ENCODE results near the gene KRT6B. TPM values are rescaled to one million over a fixed set of nuclear protein-coding genes. Genes with fewer than 3 reads are reported as not detected.

The KRT6B gene
- total RNA-seq, 6 experiments from 2014 or later = 0.13 TPM; not detected in 5

GRCh38 chr12:52442600-52443061 is 9.3 kb downstream of the KRT6B start:
- H3K9me3 ChIP-seq = no peaks in the 10 kb centered on the region
- WGBS (ENCODE audit: insufficient coverage, low coverage, low lambda C conversion rate, missing lambda C conversion rate) = 19% methylated on average over 5 of the region's 6 CpGs
- H3K36me3 ChIP-seq = no peaks in the 10 kb centered on the region
- intact Hi-C loops (cut with DNase I) = no loop called here
- H3K27ac ChIP-seq = no peak overlapping the region
- TF ChIP-seq POLR2A (IDR thresholded peaks at IDR 0.05) = no peak
- TF ChIP-seq CTCF (IDR thresholded peaks at IDR 0.05) = no peak
- peak in 2 of 4 donors; percentile 53 to 84 for ATAC-seq
- DNase-seq = peak in 1 of 3 donors; percentile 40
- no peak overlapping the region for H3K4me3 ChIP-seq
- H3K4me1 ChIP-seq = no peaks in the 10 kb centered on the region
- no peaks in the 10 kb centered on the region for H3K27me3 ChIP-seq

GRCh38 chr12:52441320-52441911 is 10.5 kb downstream of the KRT6B start:
- 34% methylated on average over 9 of the region's 9 CpGs for WGBS (ENCODE audit: insufficient coverage, low coverage, low lambda C conversion rate, missing lambda C conversion rate)
- ATAC-seq = peak in 1 of 4 donors; percentile 29
- no peak overlapping the region for H3K27ac ChIP-seq

GRCh38 chr12:52440821-52441319 is 11.1 kb downstream of the KRT6B start:
- 75% methylated on average over 1 of the region's 5 CpGs for WGBS (ENCODE audit: insufficient coverage, low coverage, low lambda C conversion rate, missing lambda C conversion rate)
- Histone ChIP-seq H3K27ac (no peak overlapping the region), H3K27me3 (no peaks in the 10 kb centered on the region), H3K9me3 (no peaks in the 10 kb centered on the region), H3K36me3 (no peaks in the 10 kb centered on the region), H3K4me1 (no peaks in the 10 kb centered on the region), H3K4me3 (no peak overlapping the region)
- intact Hi-C loops (cut with DNase I) = no loop called here
- TF ChIP-seq CTCF (IDR thresholded peaks at IDR 0.05) = no peak
- TF ChIP-seq POLR2A (IDR thresholded peaks at IDR 0.05) = no peak
- DNase-seq (no peak), ATAC-seq (no peak)

More at GRCh38 chr12:52441320-52441911, 10.5 kb downstream of the KRT6B start:
- Histone ChIP-seq H3K9me3 (no peaks in the 10 kb centered on the region), H3K4me1 (no peaks in the 10 kb centered on the region), H3K27me3 (no peaks in the 10 kb centered on the region), H3K4me3 (no peak overlapping the region), H3K36me3 (no peaks in the 10 kb centered on the region)
- DNase-seq = no peak
- intact Hi-C loops (cut with DNase I) = no loop called here
- TF ChIP-seq POLR2A (IDR thresholded peaks at IDR 0.05) (no peak), CTCF (IDR thresholded peaks at IDR 0.05) (no peak)

- intact Hi-C loops (cut with DNase I) = no loop called here
- DNase-seq (no peak), ATAC-seq (no peak)
- H3K9me3 ChIP-seq = no peaks in the 10 kb centered on the region
- 80% methylated on average over 1 of the region's 2 CpGs for WGBS (ENCODE audit: insufficient coverage, low coverage, low lambda C conversion rate, missing lambda C conversion rate)
- H3K4me1 ChIP-seq = no peaks in the 10 kb centered on the region
- H3K4me3 ChIP-seq = no peak overlapping the region
- no peak overlapping the region for H3K27ac ChIP-seq
- TF ChIP-seq CTCF (IDR thresholded peaks at IDR 0.05) (no peak), POLR2A (IDR thresholded peaks at IDR 0.05) (no peak)
- H3K36me3 ChIP-seq = no peaks in the 10 kb centered on the region
- H3K27me3 ChIP-seq = no peaks in the 10 kb centered on the region
These were observed 12.1 kb downstream of the KRT6B start for GRCh38 chr12:52439845-52440244.
